Measurements from ENCODE around the gene GRN.
"Not testable (repeated sequence)": the region's sequence is repeated elsewhere in the genome, so short reads cannot be mapped to it uniquely, and the experiment has no call there.

Gene GRN

GRCh38 chr17:44346064-44346844 is 1.2 kb downstream of the GRN start:
- peaks cover 12% of the 10 kb centered on the region; the same call in 1 of the 2 replicates for H3K36me3 ChIP-seq (ENCODE audit: low read depth)
- DNase-seq (ENCODE audit: low spot score) (no peak), ATAC-seq (ENCODE audit: low read depth) (no peak)
- TF ChIP-seq, protein P1, sequence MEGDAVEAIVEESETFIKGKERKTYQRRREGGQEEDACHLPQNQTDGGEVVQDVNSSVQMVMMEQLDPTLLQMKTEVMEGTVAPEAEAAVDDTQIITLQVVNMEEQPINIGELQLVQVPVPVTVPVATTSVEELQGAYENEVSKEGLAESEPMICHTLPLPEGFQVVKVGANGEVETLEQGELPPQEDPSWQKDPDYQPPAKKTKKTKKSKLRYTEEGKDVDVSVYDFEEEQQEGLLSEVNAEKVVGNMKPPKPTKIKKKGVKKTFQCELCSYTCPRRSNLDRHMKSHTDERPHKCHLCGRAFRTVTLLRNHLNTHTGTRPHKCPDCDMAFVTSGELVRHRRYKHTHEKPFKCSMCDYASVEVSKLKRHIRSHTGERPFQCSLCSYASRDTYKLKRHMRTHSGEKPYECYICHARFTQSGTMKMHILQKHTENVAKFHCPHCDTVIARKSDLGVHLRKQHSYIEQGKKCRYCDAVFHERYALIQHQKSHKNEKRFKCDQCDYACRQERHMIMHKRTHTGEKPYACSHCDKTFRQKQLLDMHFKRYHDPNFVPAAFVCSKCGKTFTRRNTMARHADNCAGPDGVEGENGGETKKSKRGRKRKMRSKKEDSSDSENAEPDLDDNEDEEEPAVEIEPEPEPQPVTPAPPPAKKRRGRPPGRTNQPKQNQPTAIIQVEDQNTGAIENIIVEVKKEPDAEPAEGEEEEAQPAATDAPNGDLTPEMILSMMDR (IDR thresholded peaks at IDR 0.05; ENCODE audit: poor library complexity, severe bottlenecking): peak; percentile 49
- H3K27me3 ChIP-seq (ENCODE audit: insufficient read depth, poor library complexity, severe bottlenecking): no peaks in the 10 kb centered on the region
- H3K4me1 ChIP-seq (ENCODE audit: insufficient read depth, poor library complexity, severe bottlenecking): peaks cover 19% of the 10 kb centered on the region
- H3K9me3 ChIP-seq (ENCODE audit: severe bottlenecking): no peaks in the 10 kb centered on the region
- H3K27ac ChIP-seq (ENCODE audit: poor library complexity, severe bottlenecking): peak overlapping the region; percentile 61
- peak overlapping the region; percentile 68 for H3K4me3 ChIP-seq (ENCODE audit: severe bottlenecking)

DNA sequence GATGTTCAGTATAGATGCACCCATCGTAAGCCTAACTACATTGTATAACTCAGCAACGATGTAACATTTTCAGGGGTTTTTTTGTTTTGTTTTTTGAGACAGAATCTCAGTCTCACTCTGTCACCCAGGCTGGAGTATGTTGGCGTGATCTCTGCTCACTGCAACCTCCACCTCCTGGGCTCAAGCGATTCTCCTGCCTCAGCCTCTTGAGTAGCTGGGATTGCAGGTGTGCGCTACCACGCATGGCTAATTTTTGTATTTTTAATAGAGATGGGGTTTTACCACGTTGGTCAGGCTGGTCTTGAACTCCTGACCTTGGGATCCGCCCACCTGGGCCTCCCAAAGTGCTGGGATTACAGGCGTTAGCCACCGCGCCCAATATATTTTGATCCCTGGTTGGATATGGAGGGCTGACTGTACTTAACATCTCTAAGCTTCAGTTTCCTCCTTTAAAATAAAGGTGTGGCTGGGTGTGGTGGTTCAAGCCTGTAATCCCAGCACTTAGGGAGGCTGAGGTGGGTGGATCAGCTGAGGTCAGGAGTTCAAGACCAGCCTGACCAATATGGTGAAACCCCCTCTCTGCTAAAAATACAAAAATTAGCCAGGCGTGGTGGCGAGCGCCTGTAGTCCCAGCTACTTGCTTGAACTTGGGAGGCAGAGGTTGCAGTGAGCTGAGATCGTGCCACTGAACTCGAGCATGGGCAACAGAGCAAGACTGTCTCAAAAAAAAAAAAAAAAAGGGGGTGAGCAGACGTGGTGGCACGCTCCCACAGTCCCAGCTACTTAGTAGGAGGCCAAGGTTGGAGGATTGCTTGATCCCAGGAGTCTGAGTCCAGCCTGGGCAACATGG is 2.3 kb downstream of the GRN start:
- peaks cover 19% of the 10 kb centered on the region for H3K4me1 ChIP-seq (ENCODE audit: insufficient read depth, poor library complexity, severe bottlenecking)
- H3K4me3 ChIP-seq (ENCODE audit: severe bottlenecking): not testable (repeated sequence)

DNA sequence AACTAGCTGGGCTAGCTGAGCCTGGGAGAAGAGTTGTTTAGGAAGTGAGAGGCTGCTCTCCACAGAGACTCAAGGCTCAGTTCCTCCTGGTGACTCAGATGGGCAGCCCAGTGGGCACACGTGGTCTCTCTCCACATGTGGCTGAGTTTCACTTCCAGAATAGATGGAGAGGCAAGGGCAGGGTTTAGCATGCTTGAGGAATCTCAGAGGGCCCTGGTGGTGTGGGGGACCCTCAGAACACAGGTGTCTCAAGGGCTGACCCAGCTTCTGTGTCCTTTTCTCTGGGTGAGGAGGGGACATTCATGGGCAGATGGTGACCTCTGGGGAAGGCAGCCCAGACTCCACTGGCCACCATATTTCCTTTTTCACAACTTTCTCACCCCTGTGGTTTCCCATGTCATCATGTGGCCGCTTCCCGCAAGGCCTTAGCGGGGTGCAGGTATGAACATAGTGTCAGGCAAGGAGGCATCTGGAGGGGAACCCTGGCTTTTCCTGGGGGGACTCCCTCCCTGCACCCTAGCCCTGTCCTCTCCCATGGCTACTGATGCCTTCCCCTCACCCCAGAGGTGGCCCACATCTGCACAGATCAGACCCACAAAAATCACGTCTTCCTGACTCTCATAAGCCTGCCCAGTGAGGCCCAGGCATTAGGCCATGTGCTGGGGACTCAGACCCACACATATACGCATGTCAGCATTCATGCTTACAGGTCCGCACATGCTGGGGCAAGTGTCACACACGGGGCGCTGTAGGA is 3.3 kb downstream of the GRN start:
- H3K4me3 ChIP-seq (ENCODE audit: severe bottlenecking): no peak overlapping the region
- H3K36me3 ChIP-seq (ENCODE audit: low read depth): peaks cover 24% of the 10 kb centered on the region; the same call in 1 of the 2 replicates
- no peaks in the 10 kb centered on the region for H3K27me3 ChIP-seq (ENCODE audit: insufficient read depth, poor library complexity, severe bottlenecking)
- no peaks in the 10 kb centered on the region for H3K9me3 ChIP-seq (ENCODE audit: severe bottlenecking)
- DNase-seq (ENCODE audit: low spot score): no peak
- ATAC-seq (ENCODE audit: low read depth): peak; percentile 30; the same call in 2 of the 3 replicates
- peaks cover 19% of the 10 kb centered on the region for H3K4me1 ChIP-seq (ENCODE audit: insufficient read depth, poor library complexity, severe bottlenecking)
- TF ChIP-seq, protein P1 (IDR thresholded peaks at IDR 0.05; ENCODE audit: poor library complexity, severe bottlenecking): no peak
- peak overlapping the region; percentile 52 for H3K27ac ChIP-seq (ENCODE audit: poor library complexity, severe bottlenecking)

More for the DNA sequence above, 2.3 kb downstream of the GRN start:
- peaks cover 20% of the 10 kb centered on the region; the same call in 1 of the 2 replicates for H3K36me3 ChIP-seq (ENCODE audit: low read depth)
- H3K27ac ChIP-seq (ENCODE audit: poor library complexity, severe bottlenecking): peak overlapping the region; percentile 52
- H3K27me3 ChIP-seq (ENCODE audit: insufficient read depth, poor library complexity, severe bottlenecking); DNase-seq (ENCODE audit: low spot score); H3K9me3 ChIP-seq (ENCODE audit: severe bottlenecking); ATAC-seq (ENCODE audit: low read depth): not testable (repeated sequence)

DNA sequence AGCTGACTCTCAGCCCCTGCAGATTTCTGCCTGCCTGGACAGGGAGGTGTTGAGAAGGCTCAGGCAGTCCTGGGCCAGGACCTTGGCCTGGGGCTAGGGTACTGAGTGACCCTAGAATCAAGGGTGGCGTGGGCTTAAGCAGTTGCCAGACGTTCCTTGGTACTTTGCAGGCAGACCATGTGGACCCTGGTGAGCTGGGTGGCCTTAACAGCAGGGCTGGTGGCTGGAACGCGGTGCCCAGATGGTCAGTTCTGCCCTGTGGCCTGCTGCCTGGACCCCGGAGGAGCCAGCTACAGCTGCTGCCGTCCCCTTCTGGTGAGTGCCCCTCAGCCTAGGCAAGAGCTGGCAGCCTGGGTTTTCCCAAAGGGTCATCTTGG is 3.9 kb downstream of the GRN start:
- Histone ChIP-seq H3K9me3 (ENCODE audit: severe bottlenecking) (no peaks in the 10 kb centered on the region), H3K4me3 (ENCODE audit: severe bottlenecking) (no peak overlapping the region), H3K36me3 (ENCODE audit: low read depth) (peaks cover 24% of the 10 kb centered on the region; the same call in 1 of the 2 replicates), H3K27ac (ENCODE audit: poor library complexity, severe bottlenecking) (peak overlapping the region; percentile 52), H3K4me1 (ENCODE audit: insufficient read depth, poor library complexity, severe bottlenecking) (peaks cover 19% of the 10 kb centered on the region), H3K27me3 (ENCODE audit: insufficient read depth, poor library complexity, severe bottlenecking) (no peaks in the 10 kb centered on the region)
- ATAC-seq (ENCODE audit: low read depth) (no peak), DNase-seq (ENCODE audit: low spot score) (no peak)
- TF ChIP-seq, protein P1 (IDR thresholded peaks at IDR 0.05; ENCODE audit: poor library complexity, severe bottlenecking): no peak

- ATAC-seq (ENCODE audit: low read depth) (no peak), DNase-seq (ENCODE audit: low spot score) (no peak)
- peak overlapping the region; percentile 52 for H3K27ac ChIP-seq (ENCODE audit: poor library complexity, severe bottlenecking)
- H3K36me3 ChIP-seq (ENCODE audit: low read depth): peaks cover 24% of the 10 kb centered on the region; the same call in 1 of the 2 replicates
- H3K9me3 ChIP-seq (ENCODE audit: severe bottlenecking): no peaks in the 10 kb centered on the region
- no peaks in the 10 kb centered on the region for H3K27me3 ChIP-seq (ENCODE audit: insufficient read depth, poor library complexity, severe bottlenecking)
- H3K4me3 ChIP-seq (ENCODE audit: severe bottlenecking): no peak overlapping the region
- TF ChIP-seq, protein P1 (IDR thresholded peaks at IDR 0.05; ENCODE audit: poor library complexity, severe bottlenecking): no peak
- peaks cover 17% of the 10 kb centered on the region for H3K4me1 ChIP-seq (ENCODE audit: insufficient read depth, poor library complexity, severe bottlenecking)
Measured at GRCh38 chr17:44349553-44350070, 4.5 kb downstream of the GRN start.
